NCI-H2107 (cell line): ENCODE measurements around the gene NDUFS7.
"Not testable (repeated sequence)": the region's sequence is repeated elsewhere in the genome, so short reads cannot be mapped to it uniquely, and the experiment has no call there.

Source experiments
- DNase-seq: peaks from one replicate; lab custom pipeline; 2025; lab: John Stamatoyannopoulos, UW

The NDUFS7 gene

GRCh38 chr19:1418951-1419738 lies 35.4 kb downstream of the NDUFS7 start:
- no peak for DNase-seq

GRCh38 chr19:1420085-1420484 lies 36.4 kb downstream of the NDUFS7 start:
- DNase-seq = not testable (repeated sequence)

- no peak for DNase-seq
These were observed 36.9 kb downstream of the NDUFS7 start for GRCh38 chr19:1420590-1420989.

- no peak for DNase-seq
These were observed 37.7 kb downstream of the NDUFS7 start for GRCh38 chr19:1421218-1421957.

GRCh38 chr19:1421958-1422305 lies 38.2 kb downstream of the NDUFS7 start:
- DNase-seq = no peak

GRCh38 chr19:1422360-1422759 lies 38.7 kb downstream of the NDUFS7 start:
- no peak for DNase-seq

GRCh38 chr19:1422943-1423342 lies 39.2 kb downstream of the NDUFS7 start:
- no peak for DNase-seq

GRCh38 chr19:1423436-1424191 lies 39.9 kb downstream of the NDUFS7 start:
- no peak for DNase-seq

- no peak for DNase-seq
These were observed 40.7 kb downstream of the NDUFS7 start for GRCh38 chr19:1424192-1424955.

- DNase-seq = no peak
These were observed 41.6 kb downstream of the NDUFS7 start for GRCh38 chr19:1425102-1425837.

- DNase-seq = no peak
These were observed 42.2 kb downstream of the NDUFS7 start for GRCh38 chr19:1425902-1426301.

GRCh38 chr19:1426736-1427135 lies 43.0 kb downstream of the NDUFS7 start:
- no peak for DNase-seq

- DNase-seq = no peak
These were observed 43.7 kb downstream of the NDUFS7 start for GRCh38 chr19:1427221-1427920.

GRCh38 chr19:1428738-1429391 lies 45.2 kb downstream of the NDUFS7 start:
- DNase-seq = no peak

- DNase-seq = no peak
These were observed 46.0 kb downstream of the NDUFS7 start for GRCh38 chr19:1429750-1430149.

- no peak for DNase-seq
These were observed 46.5 kb downstream of the NDUFS7 start for GRCh38 chr19:1430246-1430645.

- no peak for DNase-seq
These were observed 48.2 kb downstream of the NDUFS7 start for GRCh38 chr19:1431759-1432506.

GRCh38 chr19:1432507-1432887 lies 48.8 kb downstream of the NDUFS7 start:
- DNase-seq = no peak
